Activated naive CD4-positive, alpha-beta T cell (primary cell): ENCODE measurements around the gene RHOJ.
"Not testable (repeated sequence)": the region's sequence is repeated elsewhere in the genome, so short reads cannot be mapped to it uniquely, and the experiment has no call there.

ENCODE experiments used
- DNase-seq, 4 experiments: peaks; one replicate each; lab custom pipeline; 2025; lab: John Stamatoyannopoulos, UW

Gene RHOJ

DNA sequence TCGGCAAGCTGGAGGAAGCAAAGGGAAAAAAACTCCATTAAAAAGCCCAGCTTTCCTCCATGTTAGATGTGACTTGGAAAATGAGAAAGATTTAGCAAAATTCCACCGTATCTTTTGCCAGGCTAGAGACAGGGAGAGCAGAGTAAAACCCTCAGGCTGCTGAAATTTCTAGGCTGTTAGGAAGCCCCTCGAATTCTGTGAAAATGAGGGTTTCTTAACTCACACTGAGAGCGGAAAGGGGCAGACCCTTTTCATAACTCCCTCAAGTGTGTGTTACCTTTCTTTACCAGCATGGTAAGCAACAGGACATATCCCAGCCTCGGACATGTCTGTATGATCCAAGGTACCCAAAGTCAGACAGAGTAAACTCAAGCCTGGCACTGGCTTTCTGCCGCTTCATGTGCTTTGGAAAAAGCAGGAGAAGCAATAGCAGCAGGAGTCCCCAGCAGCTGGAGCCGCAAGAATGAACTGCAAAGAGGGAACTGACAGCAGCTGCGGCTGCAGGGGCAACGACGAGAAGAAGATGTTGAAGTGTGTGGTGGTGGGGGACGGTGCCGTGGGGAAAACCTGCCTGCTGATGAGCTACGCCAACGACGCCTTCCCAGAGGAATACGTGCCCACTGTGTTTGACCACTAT is at the start of gene RHOJ:
Gene RHOJ (plus strand): TSS at position 37 of the 637 bp plus-strand sequence. CDS start 427 bp downstream, at position 464.
- no peak for DNase-seq

DNA sequence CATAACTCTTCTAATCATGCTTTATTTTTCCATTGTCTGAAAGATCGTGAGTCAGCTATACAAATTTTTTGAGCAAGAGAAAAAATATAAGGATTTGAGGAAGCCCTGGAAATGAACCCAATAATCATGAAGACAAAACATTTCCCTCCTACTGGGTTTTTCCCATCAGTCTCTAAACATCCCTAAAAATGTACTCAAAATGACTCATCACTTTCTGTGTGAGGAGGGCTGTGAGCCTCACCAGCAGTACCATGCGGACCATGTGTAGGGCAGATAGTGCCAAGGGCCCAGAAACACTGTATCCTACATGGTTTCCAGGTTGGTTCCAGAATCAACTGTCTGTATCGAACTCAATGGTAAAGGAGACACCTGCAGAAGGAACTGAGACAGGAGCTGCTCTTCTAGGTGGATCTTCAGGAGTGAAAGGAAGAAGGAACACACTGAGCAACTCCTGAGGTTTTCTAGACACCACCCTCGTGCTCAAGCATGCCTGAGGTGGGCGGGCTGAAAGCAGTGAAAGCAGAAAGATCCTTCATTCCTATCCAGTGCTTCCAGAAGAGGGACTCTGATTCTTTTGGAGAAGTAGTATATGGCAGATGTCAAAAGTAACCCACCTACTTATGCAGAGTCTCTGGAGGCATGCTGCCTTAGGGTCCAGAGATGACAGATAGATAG is 48.6 kb upstream of the RHOJ start:
- no peak for DNase-seq

DNA sequence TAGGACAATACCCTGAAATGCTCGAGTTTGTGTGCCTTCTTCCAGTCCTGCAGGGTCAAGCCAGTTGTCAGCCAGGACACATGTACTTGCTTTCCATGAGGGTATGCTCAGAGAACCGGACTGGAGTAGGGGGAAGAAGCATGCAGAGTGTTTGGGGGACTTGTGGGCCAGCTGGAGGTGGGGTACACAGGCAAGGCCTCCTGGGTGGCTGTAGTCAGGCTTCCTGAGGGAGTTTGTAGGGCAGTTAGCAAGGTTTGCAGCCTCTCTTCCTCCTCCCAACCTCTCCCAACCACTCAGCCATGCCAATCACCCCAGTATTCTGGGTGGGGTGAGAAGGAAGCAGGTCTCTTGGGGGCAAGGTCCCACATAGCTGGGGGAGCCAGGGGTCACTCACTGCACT is 47.0 kb upstream of the RHOJ start:
- DNase-seq: no peak

DNA sequence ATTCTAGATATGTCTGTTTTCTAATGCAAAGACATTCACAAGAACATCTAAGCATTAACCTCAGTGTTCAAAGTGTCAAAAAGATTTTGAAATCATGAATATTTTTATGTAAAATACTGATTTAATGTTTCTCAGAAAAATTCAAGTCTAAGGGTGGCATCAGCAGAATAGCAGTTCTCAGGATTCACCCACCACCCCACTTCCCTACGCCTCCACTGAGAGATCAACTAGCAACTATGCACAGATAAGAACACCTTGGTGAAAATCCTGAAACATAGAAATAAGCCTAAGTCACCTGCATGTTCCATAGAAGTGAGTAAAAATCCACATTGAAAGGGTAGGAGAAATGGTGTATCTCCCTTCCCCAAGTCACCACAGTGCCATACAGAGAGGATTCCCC is 40.9 kb upstream of the RHOJ start:
- DNase-seq: no peak

DNA sequence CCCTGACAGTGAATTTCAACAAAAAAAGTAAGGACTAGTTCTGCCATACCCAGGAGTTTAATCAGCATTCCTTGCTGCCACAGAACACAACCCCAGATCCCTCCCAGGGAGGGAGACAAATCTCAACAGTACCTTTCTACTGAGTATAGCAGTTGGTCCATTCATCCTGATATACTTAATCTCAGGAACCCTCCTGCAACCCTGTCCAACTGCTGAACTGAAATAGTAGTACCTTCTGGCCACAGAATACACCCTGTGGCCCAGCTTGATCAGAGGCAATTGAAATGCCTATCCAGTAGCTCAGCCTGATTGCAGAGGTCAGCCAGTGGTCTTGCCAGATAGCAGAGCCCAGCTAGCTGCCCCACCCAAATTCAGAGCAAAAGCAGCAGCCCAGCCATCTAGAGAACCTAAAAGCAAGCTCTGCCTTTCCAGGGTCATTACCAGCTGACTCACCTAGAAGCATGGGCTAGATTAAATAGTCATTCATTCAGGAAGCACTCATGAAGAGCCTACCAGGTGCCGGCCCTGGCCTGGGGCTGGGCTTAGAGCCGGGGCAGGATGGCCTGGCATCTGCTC is 40.0 kb upstream of the RHOJ start:
- DNase-seq: no peak

DNA sequence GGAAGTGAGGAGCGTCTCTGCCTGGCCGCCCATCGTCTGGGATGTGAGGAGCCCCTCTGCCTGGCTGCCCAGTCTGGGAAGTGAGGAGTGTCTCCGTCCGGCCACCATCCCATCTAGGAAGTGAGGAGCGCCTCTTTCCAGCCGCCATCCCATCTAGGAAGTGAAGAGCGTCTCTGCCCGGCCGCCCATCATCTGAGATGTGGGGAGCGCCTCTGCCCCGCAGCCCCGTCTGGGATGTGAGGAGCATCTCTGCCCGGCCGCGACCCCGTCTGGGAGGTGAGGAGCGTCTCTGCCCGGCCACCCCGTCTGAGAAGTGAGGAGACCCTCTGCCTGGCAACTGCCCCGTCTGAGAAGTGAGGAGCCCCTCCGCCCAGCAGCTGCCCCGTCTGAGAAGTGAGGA is 39.0 kb upstream of the RHOJ start:
- DNase-seq: not testable (repeated sequence)

DNA sequence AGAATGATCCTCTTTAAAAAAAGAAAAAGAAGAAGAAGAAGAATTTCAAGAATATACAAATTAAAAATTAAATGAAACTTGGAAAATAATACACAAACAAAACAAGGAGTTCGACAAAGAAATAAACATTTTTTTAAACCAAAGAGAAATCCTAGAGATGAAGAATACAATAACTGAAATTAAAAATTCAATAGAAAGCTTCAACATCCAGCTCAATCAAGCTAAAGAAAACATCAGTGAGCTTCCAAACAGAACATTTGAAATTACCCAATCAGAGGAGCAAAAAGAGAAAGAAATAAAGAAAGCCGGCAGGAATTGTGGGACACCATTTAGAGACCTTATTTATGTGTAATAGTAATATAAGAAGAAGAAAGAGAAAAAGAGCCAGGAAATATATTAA is 37.2 kb upstream of the RHOJ start:
- DNase-seq: no peak

DNA sequence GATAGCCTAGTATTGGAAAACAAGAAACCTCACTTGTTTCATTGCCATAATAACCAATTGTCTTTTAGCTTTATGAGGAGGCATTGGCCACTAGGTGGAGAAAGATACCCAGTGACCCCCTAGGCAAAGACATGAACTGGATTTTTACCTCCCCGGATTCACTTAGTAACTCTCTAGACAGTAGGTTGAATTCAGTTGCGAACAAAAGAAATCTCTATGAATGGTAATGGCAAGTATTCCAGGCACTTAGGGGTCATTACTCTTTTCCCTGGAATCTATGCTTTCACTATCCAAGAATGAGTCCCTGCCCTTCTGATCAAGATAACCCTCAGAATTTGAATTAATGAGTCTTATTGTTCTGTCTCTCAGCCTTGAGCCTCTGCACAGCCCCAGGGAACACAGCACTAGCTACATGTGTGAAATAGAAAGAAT is 29.5 kb upstream of the RHOJ start:
- DNase-seq: no peak

DNA sequence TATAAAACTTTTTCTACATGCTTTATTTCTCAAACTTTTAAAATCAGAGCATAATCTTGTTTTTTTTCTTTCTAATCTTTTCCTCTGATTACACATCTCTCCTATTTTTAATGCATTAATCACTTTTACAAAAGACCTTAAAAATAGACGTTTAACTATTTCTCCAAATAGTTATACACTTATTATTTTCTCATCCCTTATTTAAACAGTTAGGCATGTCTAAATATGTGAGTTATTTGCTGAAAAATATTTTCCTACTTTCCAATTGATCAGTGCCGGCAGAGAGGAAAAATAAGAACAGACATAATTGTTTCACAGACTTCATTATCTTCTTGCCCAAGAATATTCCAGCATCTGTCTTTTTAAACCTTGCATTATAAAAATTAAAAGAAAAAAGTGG is 28.7 kb upstream of the RHOJ start:
- DNase-seq: no peak

DNA sequence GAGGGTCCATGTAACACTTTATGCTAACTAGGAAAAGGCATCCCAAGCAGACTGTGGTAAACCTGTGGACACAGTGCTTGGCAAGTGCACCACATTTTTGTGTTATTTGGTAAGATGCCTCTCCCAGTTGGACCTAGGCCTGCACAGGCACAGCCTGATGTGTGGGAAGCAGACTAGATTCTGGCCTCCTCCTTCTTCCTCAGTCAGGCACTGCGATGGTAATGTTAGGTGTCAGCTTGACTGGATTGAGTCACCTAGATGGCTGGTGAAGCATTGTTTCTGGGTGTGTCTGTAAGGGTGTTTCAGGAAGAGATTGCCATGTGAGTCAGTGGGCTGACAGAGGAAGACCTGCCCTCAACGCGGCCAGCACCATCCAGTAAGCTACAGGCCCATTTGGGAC is 25.3 kb upstream of the RHOJ start:
- DNase-seq: no peak

DNA sequence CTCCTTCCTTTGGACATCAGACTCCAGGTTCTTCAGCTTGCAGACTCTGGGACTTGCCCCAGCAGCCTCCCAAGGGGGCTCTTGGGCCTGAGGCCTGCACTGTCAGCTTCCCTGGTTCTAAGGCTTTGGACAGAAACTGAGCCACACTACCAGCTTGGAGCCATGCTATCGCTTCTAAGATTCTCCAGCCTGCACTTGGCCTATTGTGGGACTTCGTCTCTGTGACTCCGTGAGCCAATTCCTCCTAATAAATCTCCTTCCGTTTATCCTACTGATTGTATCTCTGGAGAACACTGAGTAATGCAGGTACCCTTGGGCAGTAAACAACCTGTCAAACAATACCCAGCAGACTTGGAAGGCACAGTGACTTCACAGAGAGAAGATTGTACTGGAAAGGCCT is 24.9 kb upstream of the RHOJ start:
- DNase-seq: no peak

DNA sequence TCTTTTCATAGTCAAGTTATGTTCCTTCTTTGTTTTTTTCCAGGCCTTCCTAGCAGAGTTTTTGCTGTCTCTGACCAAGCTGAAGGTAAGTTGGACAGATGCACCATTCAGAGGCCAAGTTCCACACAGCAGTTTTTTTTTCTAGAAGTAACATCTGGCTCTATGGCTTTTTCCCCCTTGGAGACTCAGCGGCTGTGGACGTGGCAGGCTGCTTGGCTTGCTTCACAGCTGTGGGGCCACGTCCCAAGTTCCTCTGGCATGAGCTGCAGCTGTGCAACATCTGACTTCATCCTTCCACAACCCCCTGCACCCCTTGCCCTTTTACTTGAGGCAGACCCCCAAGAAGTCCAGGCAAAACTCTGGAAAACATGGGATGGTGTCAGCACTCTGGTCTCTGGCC is 24.2 kb upstream of the RHOJ start:
- DNase-seq: no peak

DNA sequence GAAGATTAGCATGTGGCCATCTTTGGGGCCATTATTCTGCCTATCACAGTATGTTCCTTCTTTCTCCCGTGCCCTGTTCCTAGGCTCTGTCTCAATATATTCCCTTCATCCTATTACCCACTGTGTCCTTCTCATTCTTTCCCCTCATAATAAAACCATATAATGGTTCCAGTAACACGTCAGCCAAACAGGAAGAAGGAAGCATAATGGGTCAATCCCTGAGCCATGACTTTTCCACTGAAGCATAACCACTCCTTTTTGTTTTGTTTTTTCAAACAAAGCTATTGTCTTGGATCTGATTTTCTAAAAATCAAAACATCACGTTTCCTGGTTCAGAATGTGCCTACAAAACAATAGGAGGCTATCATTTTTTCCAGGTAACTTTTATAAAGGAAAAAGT is 21.3 kb upstream of the RHOJ start:
- no peak for DNase-seq

DNA sequence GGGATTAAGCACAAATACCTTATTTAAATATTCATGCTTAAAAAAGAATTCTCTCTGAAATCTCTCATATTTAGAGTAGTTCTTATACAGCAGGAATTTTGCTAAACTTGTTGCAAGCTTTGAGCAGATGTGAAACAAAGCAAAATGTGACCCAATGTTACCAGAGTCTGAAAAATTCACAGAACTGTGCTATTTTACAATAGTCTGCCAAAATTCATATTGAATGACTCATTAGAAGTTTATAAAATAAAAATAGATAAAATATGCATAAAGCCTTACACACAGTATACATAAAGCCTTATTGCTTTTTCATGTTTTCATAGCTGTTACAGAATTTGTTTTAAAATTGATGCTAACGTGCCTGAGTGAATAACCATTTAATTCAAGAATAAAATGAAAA is 17.8 kb upstream of the RHOJ start:
- no peak for DNase-seq

DNA sequence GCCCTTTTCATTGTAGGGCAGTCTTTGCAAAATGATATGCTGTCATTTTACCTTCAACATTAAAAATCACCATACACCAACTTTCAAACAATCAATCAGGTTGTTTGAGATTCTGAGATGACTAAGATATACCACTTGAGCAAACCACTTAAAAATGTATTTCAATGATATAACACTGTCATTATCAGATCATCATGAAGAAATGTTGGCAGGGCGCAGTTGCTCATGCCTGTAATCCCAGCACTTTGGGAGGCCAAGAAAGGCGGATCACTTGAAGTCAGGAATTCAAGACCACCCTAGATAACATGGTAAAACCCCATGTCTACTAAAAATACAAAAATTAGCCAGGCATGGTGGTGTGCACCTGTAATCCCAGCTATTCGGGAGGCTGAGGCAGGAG is 13.0 kb upstream of the RHOJ start:
- no peak for DNase-seq

DNA sequence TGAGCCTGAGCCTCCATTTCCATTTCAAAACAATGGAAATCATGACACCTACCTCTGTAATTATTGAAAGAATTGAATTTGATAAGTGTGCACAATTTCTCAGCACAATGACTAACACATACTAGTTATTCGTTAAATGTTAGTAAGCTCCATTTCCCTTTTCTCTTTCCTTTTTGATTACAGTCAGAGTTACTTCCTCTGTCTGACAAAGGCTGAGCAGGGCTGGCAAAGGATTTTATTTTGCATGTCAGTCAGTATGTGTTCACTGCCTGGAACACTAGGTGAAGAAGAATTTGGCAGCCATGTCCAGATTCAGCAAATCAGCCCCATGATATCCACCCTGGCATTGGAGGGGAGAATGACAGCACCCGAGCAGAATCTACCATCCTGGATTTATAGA is 12.2 kb upstream of the RHOJ start:
- DNase-seq: no peak

DNA sequence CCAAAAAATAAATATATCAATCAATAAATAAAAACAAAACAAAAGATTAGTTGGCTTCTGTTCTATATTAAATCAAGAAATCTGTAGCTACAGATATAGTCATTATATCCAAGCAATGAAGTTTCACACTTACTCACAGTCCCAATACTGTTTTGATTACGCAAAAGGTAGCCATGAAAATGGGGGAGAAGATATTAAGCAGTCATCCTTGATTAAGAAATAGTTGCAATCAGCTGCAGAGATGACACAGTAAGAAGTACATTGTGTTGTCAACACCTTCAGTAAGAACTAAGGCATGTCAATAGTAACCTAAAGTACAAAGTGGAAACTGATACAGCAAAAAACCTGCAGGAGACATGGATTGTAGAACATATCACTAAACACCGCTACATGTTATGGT is 11.0 kb upstream of the RHOJ start:
- DNase-seq: no peak

DNA sequence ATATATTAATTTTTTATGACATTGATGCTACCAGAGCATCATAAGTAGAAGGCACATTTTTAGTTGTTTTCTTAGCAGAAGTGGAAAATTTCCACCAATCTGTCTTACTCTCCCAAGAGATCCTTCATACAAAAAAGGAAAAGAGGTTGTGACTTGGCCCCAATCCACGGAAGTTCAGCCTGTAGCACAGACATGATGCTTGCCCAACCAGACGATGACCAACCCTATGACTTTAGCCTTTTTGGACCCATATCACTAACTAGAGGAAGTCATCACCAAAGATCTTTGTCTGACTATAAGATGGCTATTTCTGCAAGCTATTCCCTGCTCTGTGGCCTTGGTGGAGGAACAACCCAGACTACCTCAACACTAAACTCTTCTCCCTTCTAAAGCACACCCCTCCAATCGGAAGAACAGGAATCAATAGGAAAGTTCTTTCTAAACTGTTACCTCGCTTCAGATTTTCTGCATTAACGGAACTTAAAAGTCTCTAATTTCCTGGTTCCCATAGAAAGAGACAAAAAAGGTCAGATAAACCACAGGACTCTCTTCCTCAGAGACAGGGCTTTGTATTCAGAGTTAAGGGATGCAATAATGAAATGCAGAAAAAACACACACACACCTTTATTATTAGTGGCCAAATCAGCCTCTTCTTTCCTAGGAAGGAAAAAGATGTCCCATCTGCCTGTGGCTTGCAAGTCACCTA is 4.1 kb upstream of the RHOJ start:
- DNase-seq: no peak

DNA sequence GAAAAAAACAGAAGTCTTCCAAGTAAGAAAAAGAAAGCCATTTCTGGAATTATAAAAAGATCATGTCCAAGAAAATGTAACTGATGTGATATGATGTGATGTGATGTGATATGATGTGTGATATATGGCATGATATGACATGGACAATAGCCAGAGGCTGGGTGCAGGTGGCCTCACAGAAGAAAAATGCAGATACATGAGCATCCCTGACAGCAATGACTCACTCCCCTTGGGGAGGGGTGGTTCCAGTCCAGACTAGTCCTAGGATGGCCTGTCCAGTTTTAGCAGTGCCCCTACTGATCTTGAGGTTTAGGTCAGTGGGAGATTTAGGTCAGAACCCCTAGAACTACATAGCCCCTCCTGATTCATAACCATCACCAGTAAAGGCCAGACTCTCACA is 3.5 kb upstream of the RHOJ start:
- DNase-seq: no peak

DNA sequence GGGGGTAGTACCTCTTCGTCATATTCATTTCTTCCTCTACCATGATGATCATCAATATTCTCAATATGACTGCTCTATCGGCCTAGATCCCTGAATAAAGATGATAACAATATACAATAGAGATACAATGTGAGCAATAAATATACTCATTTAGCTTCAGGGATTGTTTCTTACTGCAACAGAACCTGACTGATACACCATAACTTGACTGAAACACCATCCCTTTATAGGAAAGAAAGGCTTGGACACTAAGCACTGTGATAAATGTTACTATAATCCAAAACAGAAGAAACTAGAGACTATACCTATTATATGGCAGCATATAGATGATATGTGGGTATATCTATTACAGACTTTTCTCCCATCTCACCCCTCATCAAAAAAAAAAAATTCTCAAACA is 1.2 kb upstream of the RHOJ start:
- DNase-seq: no peak

DNA sequence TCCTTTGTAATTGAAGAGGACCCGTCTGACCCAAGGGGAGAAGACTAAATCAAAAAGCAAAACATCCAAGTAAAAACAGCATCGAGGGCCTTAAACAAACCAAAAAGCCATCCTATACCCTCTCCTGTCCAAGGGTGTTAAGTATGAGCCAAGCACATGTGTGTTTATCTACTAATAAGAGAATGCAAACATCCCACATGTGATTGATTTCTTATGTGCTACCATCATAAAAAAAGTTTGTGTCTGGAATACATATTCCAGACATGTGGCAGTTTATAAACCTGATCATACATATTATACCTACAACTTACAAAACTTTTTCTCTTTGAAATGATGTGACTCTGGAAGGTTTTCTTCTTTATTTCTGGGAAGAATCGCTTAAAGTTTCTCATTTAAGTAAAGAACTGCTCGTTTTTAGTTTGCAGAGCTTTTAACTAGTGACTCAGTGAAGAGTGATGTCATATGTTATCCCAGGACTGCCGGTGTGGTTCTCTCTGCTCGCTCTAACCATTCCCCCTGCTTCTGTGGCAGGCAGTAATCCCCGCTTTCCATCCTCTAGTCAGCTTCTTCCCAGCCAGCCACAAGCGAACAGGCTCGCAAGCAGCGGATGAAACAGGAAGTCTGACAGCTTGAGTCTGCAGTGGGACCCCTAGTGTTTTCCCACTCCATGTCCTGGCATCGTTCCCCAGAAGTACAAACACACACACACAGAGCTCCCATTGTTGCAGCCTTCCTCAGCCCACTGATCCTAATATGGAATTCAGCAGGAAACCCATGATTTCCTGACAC is 431 bp upstream of the RHOJ start:
- DNase-seq: no peak

DNA sequence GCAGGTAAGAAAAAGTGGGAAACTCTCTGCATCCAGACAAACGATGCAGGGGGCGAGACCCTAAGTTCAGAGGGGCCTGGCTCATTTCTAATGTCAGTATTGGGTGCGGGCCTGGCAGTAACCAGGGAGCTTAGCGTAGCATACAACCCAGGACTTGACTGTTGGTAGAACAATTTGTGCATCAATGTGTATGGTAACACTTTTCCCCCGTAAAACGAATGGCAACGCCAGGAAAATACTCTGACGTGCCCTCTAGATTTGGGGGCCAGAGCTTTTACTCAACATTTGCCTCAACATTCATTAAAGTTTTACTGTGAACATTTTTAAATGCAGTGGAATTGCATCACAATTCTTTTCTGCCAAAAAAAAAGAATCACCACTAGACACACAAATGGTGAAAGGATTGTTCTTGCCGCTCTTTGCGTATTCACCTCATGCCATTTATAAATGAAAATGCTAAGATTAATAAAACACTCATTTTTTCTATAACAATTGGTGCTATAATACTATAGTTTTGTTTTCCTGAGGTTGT is 867 bp downstream of the RHOJ start:
- DNase-seq: no peak
